ENCODE data around the gene GIT1. TPM values are rescaled to one million over a fixed set of nuclear protein-coding genes. Genes with fewer than 3 reads are reported as not detected.

Gene GIT1
- 39.8 TPM for total RNA-seq

GRCh38 chr17:29589524-29590410, at the start of gene GIT1:
Gene GIT1 (minus strand): TSS chr17:29589648. CDS start chr17:29589378, 270 bp downstream.
- H3K27me3 ChIP-seq: no peaks in the 10 kb centered on the region
- peak within 1 kb of the TSS; percentile 93 for H3K27ac ChIP-seq
- TF ChIP-seq POLR2A (IDR thresholded peaks at IDR 0.05) (peak in 1 of 2 donors; percentile 79), POLR2AphosphoS5 (IDR thresholded peaks at IDR 0.05; ENCODE audit: insufficient read depth in 1 of 2, low read depth in 1 of 2) (no peak)
- no peaks in the 10 kb centered on the region for H3K36me3 ChIP-seq
- no peaks in the 10 kb centered on the region for H3K9me3 ChIP-seq
- H3K4me3 ChIP-seq: peak within 1 kb of the TSS; percentile 83 to 94
- H3K4me1 ChIP-seq: peaks cover 70% of the 10 kb centered on the region
- no peak for DNase-seq (ENCODE audit: extremely low spot score in 2 of 2)
- intact Hi-C loops (cut with DNase I): loop anchor here (10.0 kb wide), 1 partner anchor 345 kb away; the partner anchor contains the start of gene SSH2

GRCh38 chr17:29633886-29634285, 44.4 kb upstream of the GIT1 start:
- Histone ChIP-seq H3K4me3 (no peak overlapping the region), H3K27me3 (no peaks in the 10 kb centered on the region), H3K4me1 (peaks cover 2% of the 10 kb centered on the region), H3K27ac (no peak overlapping the region), H3K9me3 (no peaks in the 10 kb centered on the region), H3K36me3 (peaks cover 0 to 18% of the 10 kb centered on the region in 2 donors)
- DNase-seq (ENCODE audit: extremely low spot score in 2 of 2): no peak
- no peak for TF ChIP-seq POLR2AphosphoS5 (IDR thresholded peaks at IDR 0.05; ENCODE audit: insufficient read depth in 1 of 2, low read depth in 1 of 2)
- no peak for TF ChIP-seq POLR2A (IDR thresholded peaks at IDR 0.05)
- no peak for TF ChIP-seq CTCF (IDR thresholded peaks at IDR 0.05)
- intact Hi-C loops (cut with DNase I): loop anchor here (5.0 kb wide), 1 partner anchor 143 kb away; no protein-coding TSS in a partner anchor

GRCh38 chr17:29630630-29631193, 41.3 kb upstream of the GIT1 start:
- no peak overlapping the region for H3K4me3 ChIP-seq
- H3K4me1 ChIP-seq: peaks cover 5% of the 10 kb centered on the region
- intact Hi-C loops (cut with DNase I): loop anchor here (5.0 kb wide), 1 partner anchor 147 kb away; no protein-coding TSS in a partner anchor
- H3K27me3 ChIP-seq: no peaks in the 10 kb centered on the region
- no peak overlapping the region for H3K27ac ChIP-seq
- H3K9me3 ChIP-seq: no peaks in the 10 kb centered on the region
- DNase-seq (ENCODE audit: extremely low spot score in 2 of 2): no peak
- TF ChIP-seq POLR2A (IDR thresholded peaks at IDR 0.05): no peak
- no peak for TF ChIP-seq POLR2AphosphoS5 (IDR thresholded peaks at IDR 0.05; ENCODE audit: insufficient read depth in 1 of 2, low read depth in 1 of 2)
- no peak for TF ChIP-seq CTCF (IDR thresholded peaks at IDR 0.05)
- peaks cover 0 to 18% of the 10 kb centered on the region in 2 donors for H3K36me3 ChIP-seq

GRCh38 chr17:29629839-29630238, 40.4 kb upstream of the GIT1 start:
- peaks cover 12% of the 10 kb centered on the region for H3K4me1 ChIP-seq
- TF ChIP-seq POLR2A (IDR thresholded peaks at IDR 0.05) (no peak), CTCF (IDR thresholded peaks at IDR 0.05) (no peak), POLR2AphosphoS5 (IDR thresholded peaks at IDR 0.05; ENCODE audit: insufficient read depth in 1 of 2, low read depth in 1 of 2) (no peak)
- H3K27me3 ChIP-seq: no peaks in the 10 kb centered on the region
- H3K9me3 ChIP-seq: no peaks in the 10 kb centered on the region
- DNase-seq (ENCODE audit: extremely low spot score in 2 of 2): no peak
- no peak overlapping the region for H3K27ac ChIP-seq
- no peak overlapping the region for H3K4me3 ChIP-seq
- H3K36me3 ChIP-seq: peaks cover 0 to 18% of the 10 kb centered on the region in 2 donors
- intact Hi-C loops (cut with DNase I): loop anchor here (5.0 kb wide), 1 partner anchor 147 kb away; no protein-coding TSS in a partner anchor

GRCh38 chr17:29628644-29629043, 39.2 kb upstream of the GIT1 start:
- H3K27ac ChIP-seq: no peak overlapping the region
- TF ChIP-seq CTCF (IDR thresholded peaks at IDR 0.05) (no peak), POLR2AphosphoS5 (IDR thresholded peaks at IDR 0.05; ENCODE audit: insufficient read depth in 1 of 2, low read depth in 1 of 2) (no peak), POLR2A (IDR thresholded peaks at IDR 0.05) (no peak)
- peaks cover 15% of the 10 kb centered on the region for H3K4me1 ChIP-seq
- peaks cover 0 to 18% of the 10 kb centered on the region in 2 donors for H3K36me3 ChIP-seq
- H3K4me3 ChIP-seq: no peak overlapping the region
- no peak for DNase-seq (ENCODE audit: extremely low spot score in 2 of 2)
- intact Hi-C loops (cut with DNase I): no loop called here
- H3K27me3 ChIP-seq: no peaks in the 10 kb centered on the region
- no peaks in the 10 kb centered on the region for H3K9me3 ChIP-seq

All from vagina (tissue), 2 donors.